HEK293 (cell line): ENCODE results near the gene TBX4.
"Not testable (repeated sequence)": the region's sequence is repeated elsewhere in the genome, so short reads cannot be mapped to it uniquely, and the experiment has no call there.

ENCODE experiments used
- CTCF ChIA-PET: fragments of 350-600 bp; formaldehyde crosslinking; extraction: SDS; loops from one replicate; lab custom pipeline; 2021; ENCODE audit warnings: antibody characterized with exemption; lab: Yijun Ruan, JAX
- POLR2A ChIA-PET: fragments of 300-600 bp; formaldehyde crosslinking; extraction: SDS; loops from one replicate; lab custom pipeline; 2020; ENCODE audit warnings: antibody characterized with exemption, inconsistent platforms; lab: Yijun Ruan, JAX
- H3K27ac ChIP-seq: fragments of 200-500 bp; sonication (Bioruptor generic); 2 replicates; pipeline ENCODE4 v1.5.1; 2014; ENCODE audit warnings: low read depth, low read length, control low read depth, inconsistent platforms; ENCODE audit errors: extremely low read depth
- H3K36me3 ChIP-seq, 2 experiments: fragments of 200-500 bp in 1 of 2; sonication (Bioruptor generic) in 1 of 2; 1 replicate in 1 of 2; 2 replicates in 1 of 2; pipeline ENCODE4 v1.5.1; 2014 to 2017; ENCODE audit warnings: inconsistent platforms in 2 of 2, low read length in 2 of 2; ENCODE audit not compliant: control insufficient read depth in 2 of 2, insufficient read depth in 1 of 2
- H3K4me1 ChIP-seq: fragments of 200-500 bp; sonication (Bioruptor generic); 2 replicates; pipeline ENCODE4 v1.5.1; 2014; ENCODE audit warnings: mild to moderate bottlenecking, low read length, inconsistent platforms; ENCODE audit not compliant: control insufficient read depth, insufficient read depth
- H3K4me3 ChIP-seq: 2 replicates; pipeline ENCODE4 v1.5.1; 2011; ENCODE audit warnings: low read depth, mild to moderate bottlenecking, control low read depth, low read length, moderate library complexity
- H3K9me3 ChIP-seq: fragments of 200-500 bp; sonication (Bioruptor generic); 2 replicates; pipeline ENCODE4 v1.5.1; 2014; ENCODE audit warnings: low read depth, low read length, inconsistent platforms; ENCODE audit not compliant: control insufficient read depth, insufficient read depth
- ELK4 ChIP-seq: IDR thresholded peaks from 2 replicates; pipeline ENCODE4 v1.6.1; 2011; ENCODE audit warnings: mild to moderate bottlenecking, low read depth, low read length, borderline replicate concordance
- SALL2 ChIP-seq: fragments of 450-650 bp; formaldehyde crosslinking; IDR thresholded peaks from 2 replicates; pipeline ENCODE4 v1.5.0; 2017; ENCODE audit warnings: missing biosample characterization, mild to moderate bottlenecking, missing genetic modification characterization, borderline replicate concordance
- SCRT2 ChIP-seq: fragments of 450-650 bp; formaldehyde crosslinking; IDR thresholded peaks from 2 replicates; pipeline ENCODE4 v1.5.1; 2016; ENCODE audit warnings: missing biosample characterization, missing genetic modification characterization
- ZBTB17 ChIP-seq: fragments of 450-650 bp; formaldehyde crosslinking; IDR thresholded peaks from 2 replicates; pipeline ENCODE4 v1.5.1; 2016; ENCODE audit warnings: missing biosample characterization, missing genetic modification characterization
- ZIC2 ChIP-seq: fragments of 450-650 bp; formaldehyde crosslinking; IDR thresholded peaks from 2 replicates; pipeline ENCODE4 v1.5.1; 2016; ENCODE audit warnings: missing biosample characterization, missing genetic modification characterization
- ZNF157 ChIP-seq: fragments of 450-650 bp; formaldehyde crosslinking; IDR thresholded peaks from 2 replicates; pipeline ENCODE4 v1.5.1; 2016; ENCODE audit warnings: missing biosample characterization, missing genetic modification characterization
- ZNF214 ChIP-seq: fragments of 450-650 bp; formaldehyde crosslinking; IDR thresholded peaks from 2 replicates; pipeline ENCODE4 v1.5.1; 2017; ENCODE audit warnings: missing biosample characterization, mild to moderate bottlenecking, missing genetic modification characterization, borderline replicate concordance
- ZNF248 ChIP-seq: fragments of 450-650 bp; formaldehyde crosslinking; IDR thresholded peaks from 2 replicates; pipeline ENCODE4 v1.5.1; 2017; ENCODE audit warnings: missing biosample characterization, missing genetic modification characterization
- ZNF488 ChIP-seq: fragments of 450-650 bp; formaldehyde crosslinking; IDR thresholded peaks from 2 replicates; pipeline ENCODE4 v1.5.1; 2016; ENCODE audit warnings: missing biosample characterization, missing genetic modification characterization
- ZNF521 ChIP-seq: fragments of 450-650 bp; formaldehyde crosslinking; IDR thresholded peaks from 2 replicates; pipeline ENCODE4 v1.5.1; 2017; ENCODE audit warnings: missing biosample characterization, mild to moderate bottlenecking, missing genetic modification characterization
- ZNF544 ChIP-seq: fragments of 450-650 bp; formaldehyde crosslinking; IDR thresholded peaks from 2 replicates; pipeline ENCODE4 v1.5.0; 2017; ENCODE audit warnings: missing biosample characterization, missing genetic modification characterization
- ZNF560 ChIP-seq: fragments of 450-650 bp; formaldehyde crosslinking; IDR thresholded peaks from 2 replicates; pipeline ENCODE4 v1.5.1; 2017; ENCODE audit warnings: missing biosample characterization, missing genetic modification characterization, borderline replicate concordance
- ZNF660 ChIP-seq: fragments of 450-650 bp; IDR thresholded peaks from 2 replicates; pipeline ENCODE4 v1.5.1; 2018; ENCODE audit warnings: missing biosample characterization, mild to moderate bottlenecking, missing genetic modification characterization
- ZNF664 ChIP-seq: fragments of 450-650 bp; formaldehyde crosslinking; IDR thresholded peaks from 2 replicates; pipeline ENCODE4 v1.5.1; 2016; ENCODE audit warnings: missing biosample characterization, missing genetic modification characterization
- ZNF670 ChIP-seq: fragments of 450-650 bp; formaldehyde crosslinking; IDR thresholded peaks from 2 replicates; pipeline ENCODE4 v1.5.1; 2016; ENCODE audit warnings: missing biosample characterization, missing genetic modification characterization, low read depth
- ZNF843 ChIP-seq: fragments of 450-650 bp; formaldehyde crosslinking; IDR thresholded peaks from 2 replicates; pipeline ENCODE4 v1.5.1; 2016; ENCODE audit warnings: missing biosample characterization, missing genetic modification characterization

The TBX4 gene

GRCh38 chr17:61447358-61447757 is 4.9 kb upstream of the TBX4 start:
- Histone ChIP-seq H3K9me3 (no peaks in the 10 kb centered on the region), H3K27ac (no peak overlapping the region)
- TF ChIP-seq ZBTB17 (tag by site-specific recombination): no peak
- no peak for TF ChIP-seq ZNF664
- TF ChIP-seq ZIC2 (tag by site-specific recombination): peak; percentile 47
- TF ChIP-seq, all 188 proteins: peak for 1
- Histone ChIP-seq H3K4me3 (no peak overlapping the region), H3K4me1 (peaks cover 4% of the 10 kb centered on the region; the same call in 1 of the 2 replicates), H3K36me3 (no peaks in the 10 kb centered on the region)
- ChIA-PET POLR2A (interaction anchor here (0.6 to 0.9 kb wide), 3 partner anchors 19 to 67 kb away, joined by 3 to 5 read pairs (median 3); no protein-coding TSS in a partner anchor), CTCF (interaction anchor here (0.6 to 1.7 kb wide), 5 partner anchors 21 to 682 kb away, joined by 3 to 5 read pairs (median 3); no protein-coding TSS in a partner anchor)

GRCh38 chr17:61448042-61448441 is 4.2 kb upstream of the TBX4 start:
- ChIA-PET CTCF (interaction anchor here (0.6 to 1.7 kb wide), 5 partner anchors 10 to 126 kb away, joined by 3 to 5 read pairs (median 3); no protein-coding TSS in a partner anchor), POLR2A (interaction anchor here (0.9 kb wide), 1 partner anchor 19 kb away, joined by 3 read pairs; no protein-coding TSS in a partner anchor)
- H3K4me1 ChIP-seq: peaks cover 4% of the 10 kb centered on the region; the same call in 1 of the 2 replicates
- no peak overlapping the region for H3K4me3 ChIP-seq
- no peaks in the 10 kb centered on the region for H3K9me3 ChIP-seq
- H3K27ac ChIP-seq: no peak overlapping the region
- no peaks in the 10 kb centered on the region for H3K36me3 ChIP-seq
- no peak for TF ChIP-seq ZNF488 (tag by site-specific recombination)
- TF ChIP-seq ZNF843 (tag by site-specific recombination): no peak
- TF ChIP-seq ZNF660 (tag by site-specific recombination): no peak

GRCh38 chr17:61449140-61449539 is 3.1 kb upstream of the TBX4 start:
- H3K36me3 ChIP-seq, POLR2A ChIA-PET, H3K4me3 ChIP-seq, H3K9me3 ChIP-seq, H3K4me1 ChIP-seq, H3K27ac ChIP-seq: not testable (repeated sequence)
- CTCF ChIA-PET: interaction anchor here (0.6 to 1.3 kb wide), 6 partner anchors 15 to 186 kb away, joined by 3 to 5 read pairs (median 3); no protein-coding TSS in a partner anchor

- ChIA-PET CTCF (interaction anchor here (0.8 to 1.3 kb wide), 4 partner anchors 14 to 69 kb away, joined by 3 to 5 read pairs (median 4); no protein-coding TSS in a partner anchor), POLR2A (interaction anchor here (0.5 kb wide), 1 partner anchor 110 kb away, joined by 8 read pairs; no protein-coding TSS in a partner anchor)
- no peak overlapping the region for H3K4me3 ChIP-seq
- H3K36me3 ChIP-seq: no peaks in the 10 kb centered on the region
- no peaks in the 10 kb centered on the region for H3K9me3 ChIP-seq
- H3K4me1 ChIP-seq: peaks cover 1% of the 10 kb centered on the region; the same call in 1 of the 2 replicates
- TF ChIP-seq ZNF214 (tag by site-specific recombination) (no peak), SCRT2 (0 out of 2 replicates have a peak, but pooled peaks have one; percentile 32)
- no peak overlapping the region for H3K27ac ChIP-seq
These were observed 2.2 kb upstream of the TBX4 start for GRCh38 chr17:61449707-61450640.

GRCh38 chr17:61450641-61451537 is 1.3 kb upstream of the TBX4 start:
- Histone ChIP-seq H3K27ac (no peak overlapping the region), H3K4me3 (no peak overlapping the region), H3K9me3 (no peaks in the 10 kb centered on the region), H3K4me1 (no peaks in the 10 kb centered on the region), H3K36me3 (no peaks in the 10 kb centered on the region)
- ChIA-PET POLR2A (no interaction called here), CTCF (interaction anchor here (1.1 kb wide), 1 partner anchor 124 kb away, joined by 3 read pairs; no protein-coding TSS in a partner anchor)
- TF ChIP-seq ZNF521 (no peak), ZNF157 (no peak), ZNF670 (tag by site-specific recombination) (no peak), ELK4 (no peak), ZNF544 (no peak), ZNF560 (tag by site-specific recombination) (no peak), ZNF248 (tag by site-specific recombination) (no peak), SALL2 (tag by site-specific recombination) (no peak)
